Astrocyte (in vitro differentiated cells and primary cell): ENCODE measurements around the gene TUBB6. TPM values are rescaled to one million over a fixed set of nuclear protein-coding genes. Genes with fewer than 3 reads are reported as not detected.

Experiments used
- DNase-seq: peaks from one replicate; pipeline ENCODE4 v3.0.0-alpha.2; 2010; ENCODE audit warnings: low read depth
- FAIRE-seq: peaks from 2 replicates; lab custom pipeline; 2011; peaks lifted over from hg19 to GRCh38; lab: Jason Lieb, UNC
- H2AFZ ChIP-seq: 2 replicates; pipeline ENCODE4 v1.6.0; 2012; ENCODE audit warnings: low read depth, low read length, inconsistent platforms
- H3K27ac ChIP-seq: 2 replicates; pipeline ENCODE4 v1.5.1; 2011; ENCODE audit warnings: low read depth, low read length, inconsistent platforms
- H3K27me3 ChIP-seq: 2 replicates; pipeline ENCODE4 v1.6.0; 2011; ENCODE audit warnings: low read length, inconsistent platforms; ENCODE audit not compliant: insufficient read depth
- H3K36me3 ChIP-seq: 2 replicates; pipeline ENCODE4 v1.5.1; 2011; ENCODE audit warnings: low read length, inconsistent platforms; ENCODE audit not compliant: insufficient read depth
- H3K4me1 ChIP-seq: 2 replicates; pipeline ENCODE4 v1.5.1; 2011; ENCODE audit warnings: low read length, inconsistent platforms; ENCODE audit not compliant: insufficient read depth
- H3K4me2 ChIP-seq: 2 replicates; pipeline ENCODE4 v1.6.0; 2012; ENCODE audit warnings: low read length, inconsistent platforms
- H3K4me3 ChIP-seq: 2 replicates; pipeline ENCODE4 v1.5.1; 2011; ENCODE audit warnings: low read depth, mild to moderate bottlenecking, low read length, inconsistent platforms; ENCODE audit not compliant: insufficient read depth
- H3K79me2 ChIP-seq: 2 replicates; pipeline ENCODE4 v1.6.0; 2012; ENCODE audit warnings: mild to moderate bottlenecking, low read length, inconsistent platforms; ENCODE audit not compliant: insufficient read depth
- H3K9ac ChIP-seq: 2 replicates; pipeline ENCODE4 v1.6.0; 2012; ENCODE audit warnings: mild to moderate bottlenecking, low read length, inconsistent platforms
- H3K9me3 ChIP-seq: 2 replicates; pipeline ENCODE4 v1.5.1; 2012; ENCODE audit warnings: low read depth, mild to moderate bottlenecking, low read length, inconsistent platforms; ENCODE audit not compliant: insufficient read depth
- H4K20me1 ChIP-seq: 2 replicates; pipeline ENCODE4 v1.6.0; 2012; ENCODE audit warnings: low read length, inconsistent platforms; ENCODE audit not compliant: insufficient read depth
- H3K27ac Mint-ChIP-seq: one replicate; pipeline ENCODE4 v1.8.0; 2021; ENCODE audit warnings: mild to moderate bottlenecking, mixed read lengths; ENCODE audit not compliant: unreplicated experiment
- H3K27me3 Mint-ChIP-seq: one replicate; pipeline ENCODE4 v1.8.0; 2021; ENCODE audit warnings: low read depth, mixed read lengths; ENCODE audit not compliant: unreplicated experiment
- H3K36me3 Mint-ChIP-seq: one replicate; pipeline ENCODE4 v1.8.0; 2021; ENCODE audit warnings: low read depth, mixed read lengths; ENCODE audit not compliant: unreplicated experiment
- H3K4me1 Mint-ChIP-seq: one replicate; pipeline ENCODE4 v1.8.0; 2021; ENCODE audit warnings: low read depth, mixed read lengths; ENCODE audit not compliant: unreplicated experiment
- H3K4me3 Mint-ChIP-seq: one replicate; pipeline ENCODE4 v1.8.0; 2021; ENCODE audit warnings: mild to moderate bottlenecking, moderate library complexity, mixed read lengths; ENCODE audit not compliant: unreplicated experiment
- H3K9me3 Mint-ChIP-seq: one replicate; pipeline ENCODE4 v1.8.0; 2021; ENCODE audit warnings: mild to moderate bottlenecking, mixed read lengths; ENCODE audit not compliant: unreplicated experiment
- EZH2 ChIP-seq: IDR thresholded peaks from 2 replicates; pipeline ENCODE4 v1.6.1; 2012; ENCODE audit warnings: mild to moderate bottlenecking, low read length, inconsistent platforms; ENCODE audit not compliant: insufficient read depth
- total RNA-seq: library from RNA; stranded (reverse); gene quantifications from 2 replicates; pipeline ENCODE4 v1.2.1, GENCODE V29; 2021
- TF ChIP-seq, protein P1 (sequence below): IDR thresholded peaks from 2 replicates; pipeline ENCODE4 v1.5.1; 2011; ENCODE audit warnings: low read depth, mild to moderate bottlenecking, inconsistent platforms, low read length, moderate library complexity; ENCODE audit not compliant: insufficient read depth

The TUBB6 gene
- total RNA-seq, 1 donor from 2014 or later: 528 TPM

DNA sequence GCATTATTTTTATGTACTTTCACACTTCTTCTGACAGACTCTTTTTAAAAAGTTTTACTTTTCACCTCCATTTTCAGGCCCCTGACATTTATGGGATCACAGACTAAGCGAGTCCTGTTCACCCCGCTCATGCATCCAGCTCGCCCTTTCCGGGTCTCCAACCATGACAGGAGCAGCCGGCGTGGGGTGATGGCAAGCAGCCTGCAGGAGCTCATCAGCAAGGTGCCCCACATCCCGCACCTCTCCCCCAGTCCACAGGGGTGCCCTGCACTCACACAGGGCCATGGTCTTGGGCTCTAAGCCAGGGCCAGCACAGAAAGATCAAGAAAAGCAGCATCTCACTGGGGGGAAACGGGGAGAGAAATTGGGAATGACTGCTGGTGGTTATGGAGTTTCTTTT lies 45.3 kb upstream of the TUBB6 start:
- H3K9me3 ChIP-seq: no peaks in the 10 kb centered on the region
- H3K36me3 Mint-ChIP-seq: no peaks in the 10 kb centered on the region
- H3K27me3 Mint-ChIP-seq: peaks cover 18% of the 10 kb centered on the region
- no peak overlapping the region for H3K27ac Mint-ChIP-seq
- H3K4me1 ChIP-seq: no peaks in the 10 kb centered on the region
- no peak for DNase-seq
- H3K4me1 Mint-ChIP-seq: peaks cover 3% of the 10 kb centered on the region
- H3K4me2 ChIP-seq: no peak overlapping the region
- no peaks in the 10 kb centered on the region for H4K20me1 ChIP-seq
- H3K9me3 Mint-ChIP-seq: no peaks in the 10 kb centered on the region
- H3K79me2 ChIP-seq: no peaks in the 10 kb centered on the region
- H3K9ac ChIP-seq: no peak overlapping the region
- H3K4me3 ChIP-seq: no peak overlapping the region
- no peak for TF ChIP-seq EZH2
- no peak overlapping the region for H3K4me3 Mint-ChIP-seq
- H3K36me3 ChIP-seq: no peaks in the 10 kb centered on the region
- peaks cover 2% of the 10 kb centered on the region for H3K27me3 ChIP-seq
- no peak for FAIRE-seq
- H3K27ac ChIP-seq: no peak overlapping the region
- no peak overlapping the region for H2AFZ ChIP-seq

DNA sequence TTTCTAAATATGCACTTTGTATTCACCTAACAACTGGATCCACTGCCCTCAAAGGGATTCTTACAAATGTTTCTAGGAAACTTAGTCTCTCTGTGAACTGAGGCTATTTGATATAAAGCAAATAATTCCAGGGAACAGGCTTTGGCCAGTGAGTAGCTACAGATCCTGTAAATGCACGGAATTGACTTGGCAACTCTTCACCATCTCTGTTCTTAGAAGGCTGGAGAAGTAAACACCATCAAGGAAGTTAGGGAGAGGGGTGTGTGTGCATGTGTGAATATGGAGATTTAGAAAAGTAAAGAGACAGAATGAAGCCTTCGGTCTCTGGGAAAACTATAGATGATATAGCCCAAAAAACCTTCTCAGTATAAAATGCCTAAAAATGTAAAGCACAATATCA lies 43.2 kb upstream of the TUBB6 start:
- FAIRE-seq: no peak
- TF ChIP-seq, protein P1, sequence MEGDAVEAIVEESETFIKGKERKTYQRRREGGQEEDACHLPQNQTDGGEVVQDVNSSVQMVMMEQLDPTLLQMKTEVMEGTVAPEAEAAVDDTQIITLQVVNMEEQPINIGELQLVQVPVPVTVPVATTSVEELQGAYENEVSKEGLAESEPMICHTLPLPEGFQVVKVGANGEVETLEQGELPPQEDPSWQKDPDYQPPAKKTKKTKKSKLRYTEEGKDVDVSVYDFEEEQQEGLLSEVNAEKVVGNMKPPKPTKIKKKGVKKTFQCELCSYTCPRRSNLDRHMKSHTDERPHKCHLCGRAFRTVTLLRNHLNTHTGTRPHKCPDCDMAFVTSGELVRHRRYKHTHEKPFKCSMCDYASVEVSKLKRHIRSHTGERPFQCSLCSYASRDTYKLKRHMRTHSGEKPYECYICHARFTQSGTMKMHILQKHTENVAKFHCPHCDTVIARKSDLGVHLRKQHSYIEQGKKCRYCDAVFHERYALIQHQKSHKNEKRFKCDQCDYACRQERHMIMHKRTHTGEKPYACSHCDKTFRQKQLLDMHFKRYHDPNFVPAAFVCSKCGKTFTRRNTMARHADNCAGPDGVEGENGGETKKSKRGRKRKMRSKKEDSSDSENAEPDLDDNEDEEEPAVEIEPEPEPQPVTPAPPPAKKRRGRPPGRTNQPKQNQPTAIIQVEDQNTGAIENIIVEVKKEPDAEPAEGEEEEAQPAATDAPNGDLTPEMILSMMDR: no peak
- no peak for TF ChIP-seq EZH2
- no peaks in the 10 kb centered on the region for H3K36me3 ChIP-seq

DNA sequence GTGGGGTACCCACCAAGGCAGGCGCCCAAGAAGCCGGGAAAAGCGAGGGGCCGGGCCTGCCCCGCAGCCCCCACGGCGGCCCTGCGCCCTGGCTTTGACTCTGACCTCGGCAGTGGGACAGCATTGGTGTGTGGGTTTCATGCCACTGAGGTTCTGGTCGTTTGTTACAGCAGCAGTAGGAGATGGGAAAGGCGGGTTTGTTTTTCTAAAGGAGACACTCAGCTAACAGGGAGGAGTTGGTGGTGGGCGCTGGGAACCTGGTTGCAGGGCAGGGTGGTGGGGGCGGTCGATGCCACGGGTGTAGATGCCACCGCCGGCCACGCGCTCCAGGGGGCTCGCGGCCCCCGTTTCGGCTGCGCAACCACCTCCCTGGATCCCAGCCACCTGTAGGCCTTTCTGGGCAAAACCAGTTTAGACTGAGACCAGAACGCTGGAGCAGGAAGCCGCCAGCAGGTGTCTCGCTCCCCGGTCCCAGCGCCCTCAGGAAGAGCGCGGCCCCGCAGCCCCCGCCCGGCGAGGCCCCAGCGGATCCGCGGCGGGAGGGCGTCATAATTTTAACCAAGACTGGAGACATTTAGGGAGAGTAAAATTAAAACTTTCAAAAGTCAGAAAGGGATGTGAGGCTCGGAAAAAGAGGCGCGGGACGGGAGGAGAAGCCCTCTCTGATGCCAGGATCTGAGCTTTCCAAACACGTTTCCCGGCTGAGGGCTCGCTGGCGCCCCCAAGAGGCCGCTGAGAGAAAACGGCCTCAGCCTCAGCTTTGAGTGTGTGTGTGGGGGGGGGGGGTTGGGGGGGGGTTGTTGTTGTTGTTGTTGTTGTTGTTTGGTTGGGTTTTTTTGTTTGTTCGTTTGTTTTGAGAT lies 36.4 kb upstream of the TUBB6 start:
- H3K9ac ChIP-seq: peak overlapping the region; percentile 83
- H3K27ac Mint-ChIP-seq: no peak overlapping the region
- no peak for FAIRE-seq

More for the DNA sequence above, 43.2 kb upstream of the TUBB6 start:
- H3K27ac Mint-ChIP-seq: no peak overlapping the region
- Histone ChIP-seq H3K9ac (no peak overlapping the region), H3K4me1 (no peaks in the 10 kb centered on the region), H3K4me2 (no peak overlapping the region), H3K27ac (no peak overlapping the region), H3K4me3 (no peak overlapping the region), H3K9me3 (no peaks in the 10 kb centered on the region), H3K27me3 (peaks cover 2% of the 10 kb centered on the region), H4K20me1 (no peaks in the 10 kb centered on the region), H3K79me2 (no peaks in the 10 kb centered on the region), H2AFZ (no peak overlapping the region)
- H3K4me1 Mint-ChIP-seq: peaks cover 3% of the 10 kb centered on the region
- H3K27me3 Mint-ChIP-seq: peaks cover 7% of the 10 kb centered on the region
- DNase-seq: no peak
- no peaks in the 10 kb centered on the region for H3K9me3 Mint-ChIP-seq
- H3K4me3 Mint-ChIP-seq: no peak overlapping the region
- no peaks in the 10 kb centered on the region for H3K36me3 Mint-ChIP-seq

More for the DNA sequence above, 36.4 kb upstream of the TUBB6 start:
- Histone ChIP-seq H3K27me3 (no peaks in the 10 kb centered on the region), H3K9me3 (no peaks in the 10 kb centered on the region), H3K4me2 (peak overlapping the region; percentile 86), H2AFZ (peak overlapping the region; percentile 57), H3K79me2 (no peaks in the 10 kb centered on the region), H3K36me3 (no peaks in the 10 kb centered on the region), H3K4me3 (peak overlapping the region; percentile 59), H3K27ac (peak overlapping the region; percentile 59), H4K20me1 (no peaks in the 10 kb centered on the region), H3K4me1 (no peaks in the 10 kb centered on the region)
- Mint-ChIP-seq H3K9me3 (no peaks in the 10 kb centered on the region), H3K4me3 (peak overlapping the region; percentile 76), H3K36me3 (no peaks in the 10 kb centered on the region), H3K27me3 (no peaks in the 10 kb centered on the region), H3K4me1 (peaks cover 3% of the 10 kb centered on the region)
- TF ChIP-seq, protein P1: peak; percentile 55
- no peak for TF ChIP-seq EZH2
- DNase-seq: peak; percentile 56
